Activated naive CD4-positive, alpha-beta T cell treated with anti-CD3 and anti-CD28 coated beads, Interleukin-2, amount 50 U/mL, for 16 hours (primary cell): Measurements from ENCODE around the gene TCF12.
"Not testable (repeated sequence)": the region's sequence is repeated elsewhere in the genome, so short reads cannot be mapped to it uniquely, and the experiment has no call there.

ENCODE experiments used
- DNase-seq: peaks from one replicate; pipeline ENCODE4 v3.0.0-alpha.2; 2020

TCF12 gene

GRCh38 chr15:56982987-56983386 lies 64.5 kb downstream of the TCF12 start:
- DNase-seq = no peak

GRCh38 chr15:56984681-56985481 lies 66.4 kb downstream of the TCF12 start:
- no peak for DNase-seq

GRCh38 chr15:56985856-56986255 lies 67.4 kb downstream of the TCF12 start:
- no peak for DNase-seq

GRCh38 chr15:56987286-56987685 lies 68.8 kb downstream of the TCF12 start:
- DNase-seq = no peak

- DNase-seq = no peak
Measured at GRCh38 chr15:56988219-56988618, 69.8 kb downstream of the TCF12 start.

GRCh38 chr15:56989411-56989924 lies 71.0 kb downstream of the TCF12 start:
- DNase-seq = no peak

GRCh38 chr15:56991017-56991416 lies 72.6 kb downstream of the TCF12 start:
- no peak for DNase-seq

GRCh38 chr15:56992725-56993124 lies 74.3 kb downstream of the TCF12 start:
- no peak for DNase-seq

- no peak for DNase-seq
Measured at GRCh38 chr15:56994280-56994679, 75.8 kb downstream of the TCF12 start.

- no peak for DNase-seq
Measured at GRCh38 chr15:56996093-56996492, 77.6 kb downstream of the TCF12 start.

GRCh38 chr15:56996746-56997470 lies 78.5 kb downstream of the TCF12 start:
- no peak for DNase-seq

GRCh38 chr15:57003418-57003817 lies 85.0 kb downstream of the TCF12 start:
- DNase-seq = no peak

GRCh38 chr15:57005244-57005643 lies 86.8 kb downstream of the TCF12 start:
- DNase-seq = no peak

- DNase-seq = not testable (repeated sequence)
Measured at GRCh38 chr15:57007797-57008196, 89.4 kb downstream of the TCF12 start.

- DNase-seq = no peak
Measured at GRCh38 chr15:57010724-57011123, 92.3 kb downstream of the TCF12 start.

GRCh38 chr15:57012556-57012955 lies 94.1 kb downstream of the TCF12 start:
- DNase-seq = no peak

GRCh38 chr15:57014896-57015295 lies 96.5 kb downstream of the TCF12 start:
- DNase-seq = not testable (repeated sequence)

- no peak for DNase-seq
Measured at GRCh38 chr15:57015360-57015759, 96.9 kb downstream of the TCF12 start.

- DNase-seq = no peak
Measured at GRCh38 chr15:57015897-57016296, 97.5 kb downstream of the TCF12 start.

- no peak for DNase-seq
Measured at GRCh38 chr15:57017024-57017423, 98.6 kb downstream of the TCF12 start.

GRCh38 chr15:57018151-57018550 lies 99.7 kb downstream of the TCF12 start:
- DNase-seq = no peak

- DNase-seq = no peak
Measured at GRCh38 chr15:57019496-57020160, 101.2 kb downstream of the TCF12 start.

- DNase-seq = no peak
Measured at GRCh38 chr15:57025264-57025926, 107.0 kb downstream of the TCF12 start.
